Fibroblast of lung (primary cell): ENCODE data around the gene EVI5.

Experiments used
- CTCF ChIP-seq, 2 donors: IDR thresholded peaks in 1 of 2; conservative IDR thresholded peaks in 1 of 2; 1 replicate in 1 of 2; 2 replicates in 1 of 2; pipeline ENCODE4 v1.5.1; 2011 to 2012; ENCODE audit warnings: low read length in 2 of 2, control low read depth in 1 of 2, inconsistent platforms in 1 of 2, low read depth in 1 of 2, mild to moderate bottlenecking in 1 of 2
- EZH2 ChIP-seq: IDR thresholded peaks from 2 replicates; pipeline ENCODE4 v1.5.1; 2012; ENCODE audit warnings: low read length, control low read depth, mild to moderate bottlenecking; ENCODE audit errors: missing control alignments

- TF ChIP-seq CTCF (conservative IDR thresholded peaks at IDR 0.05 in 1 of 2, IDR thresholded peaks at IDR 0.05 in 1 of 2; ENCODE audit: low read depth in 1 of 2, low read length in 2 of 2): no peak
- no peak for TF ChIP-seq EZH2
Observed at GRCh38 chr1:92822879-92823278, 38.0 kb upstream of the EVI5 start.
